Lung microvascular endothelial cell (primary cell): ENCODE measurements around the gene DNAJC13. TPM values are rescaled to one million over a fixed set of nuclear protein-coding genes. Genes with fewer than 3 reads are reported as not detected.

Experiments
- total RNA-seq: library from RNA; depleted of rRNA; stranded (reverse); fragments of >200 nt; gene quantifications from 2 replicates; pipeline ENCODE4 v1.2.1, GENCODE V29; 2014

The DNAJC13 gene
- total RNA-seq, 1 donor from 2014 or later, result 42.3 TPM

Other genes with a start within 250 kb of the DNAJC13 start
- not detected in 2 replicates for gene ACP3, start 100.1 kb upstream of the DNAJC13 start, total RNA-seq
- 0.20 and 1.3 TPM in 2 replicates for gene ACKR4, start 179.8 kb downstream of the DNAJC13 start, total RNA-seq
- gene ACAD11, start 242.3 kb downstream of the DNAJC13 start, total RNA-seq, result 10.3 and 13.9 TPM in 2 replicates
- gene UBA5, start 242.8 kb downstream of the DNAJC13 start, total RNA-seq, result 19.4 TPM in 2 replicates